ENCODE measurements around the gene DNM2.
"Not testable (repeated sequence)": the region's sequence is repeated elsewhere in the genome, so short reads cannot be mapped to it uniquely, and the experiment has no call there.

DNM2 gene

GRCh38 chr19:10872546-10873107 is 154.7 kb downstream of the DNM2 start:
- DNase-seq, result no peak

GRCh38 chr19:10874024-10874423 is 156.1 kb downstream of the DNM2 start:
- DNase-seq, result no peak

- DNase-seq, result peak in 1 of 2 donors; percentile 22
These were observed 158.8 kb downstream of the DNM2 start for GRCh38 chr19:10876459-10877240.

- not testable (repeated sequence) for DNase-seq
These were observed 159.7 kb downstream of the DNM2 start for GRCh38 chr19:10877608-10878007.

GRCh38 chr19:10878253-10878652 is 160.4 kb downstream of the DNM2 start:
- DNase-seq, result no peak

All from hippocampal formation (tissue), 2 donors.